Activated CD4-positive, alpha-beta T cell treated with anti-CD3 and anti-CD28 coated beads, Interleukin-10, Interleukin-2, amounts not matched to agents 100 ng/mL and 50 ng/mL, durations not matched to agents 16 hours and 8 hours (primary cell): Measurements from ENCODE around the gene CLIP4.

ENCODE experiments used
- DNase-seq: peaks from one replicate; pipeline ENCODE4 v3.0.0-alpha.2; 2020

The CLIP4 gene

GRCh38 chr2:29192526-29192925 is 77.3 kb downstream of the CLIP4 start:
- DNase-seq = no peak

- DNase-seq = no peak
Measured at GRCh38 chr2:29193111-29193510, 77.9 kb downstream of the CLIP4 start.

GRCh38 chr2:29193681-29194080 is 78.5 kb downstream of the CLIP4 start:
- no peak for DNase-seq

- DNase-seq = no peak
Measured at GRCh38 chr2:29195796-29196195, 80.6 kb downstream of the CLIP4 start.

- peak; percentile 80 for DNase-seq
Measured at GRCh38 chr2:29196792-29197788, 81.9 kb downstream of the CLIP4 start.

- no peak for DNase-seq
Measured at GRCh38 chr2:29201979-29202378, 86.8 kb downstream of the CLIP4 start.

- no peak for DNase-seq
Measured at GRCh38 chr2:29202819-29203495, 87.7 kb downstream of the CLIP4 start.

- DNase-seq = no peak
Measured at GRCh38 chr2:29206941-29207340, 91.7 kb downstream of the CLIP4 start.

- no peak for DNase-seq
Measured at GRCh38 chr2:29207352-29208148, 92.3 kb downstream of the CLIP4 start.

GRCh38 chr2:29209551-29209950 is 94.3 kb downstream of the CLIP4 start:
- DNase-seq = no peak

GRCh38 chr2:29212009-29212408 is 96.8 kb downstream of the CLIP4 start:
- no peak for DNase-seq

GRCh38 chr2:29213888-29214291 is 98.7 kb downstream of the CLIP4 start:
- DNase-seq = no peak

- DNase-seq = no peak
Measured at GRCh38 chr2:29215073-29215472, 99.9 kb downstream of the CLIP4 start.

- DNase-seq = no peak
Measured at GRCh38 chr2:29215739-29216608, 100.8 kb downstream of the CLIP4 start.

GRCh38 chr2:29216609-29216909 is 101.3 kb downstream of the CLIP4 start:
- DNase-seq = no peak

GRCh38 chr2:29218071-29218470 is 102.9 kb downstream of the CLIP4 start:
- DNase-seq = no peak

GRCh38 chr2:29218550-29219125 is 103.4 kb downstream of the CLIP4 start:
- DNase-seq = no peak

GRCh38 chr2:29219374-29219773 is 104.2 kb downstream of the CLIP4 start:
- no peak for DNase-seq

- DNase-seq = no peak
Measured at GRCh38 chr2:29220506-29221270, 105.5 kb downstream of the CLIP4 start.

- no peak for DNase-seq
Measured at GRCh38 chr2:29222381-29223179, 107.4 kb downstream of the CLIP4 start.
